ENCODE results near the gene PRR29.

PRR29 gene

GRCh38 chr17:64045176-64045575 is 47.0 kb downstream of the PRR29 start:
- H4K20me1 ChIP-seq (ENCODE audit: insufficient read depth, low read length), result no peaks in the 10 kb centered on the region
- H3K4me1 ChIP-seq (ENCODE audit: insufficient read depth, low read length, severe bottlenecking), result no peaks in the 10 kb centered on the region
- no peaks in the 10 kb centered on the region for H3K9me3 ChIP-seq (ENCODE audit: low read length)
- H3K36me3 ChIP-seq (ENCODE audit: insufficient read depth, low read length), result no peaks in the 10 kb centered on the region
- H3K79me2 ChIP-seq (ENCODE audit: insufficient read depth, low read length), result no peaks in the 10 kb centered on the region
- H3F3A ChIP-seq (ENCODE audit: insufficient read depth, low read length), result no peaks in the 10 kb centered on the region
- no peak overlapping the region for H3K4me3 ChIP-seq (ENCODE audit: low read depth, low read length, poor library complexity, severe bottlenecking)
- no peaks in the 10 kb centered on the region for H3K9me2 ChIP-seq (ENCODE audit: low read depth, low read length)
- no peak overlapping the region for H3K9ac ChIP-seq (ENCODE audit: low read length)
- no peak overlapping the region for H3K4me2 ChIP-seq (ENCODE audit: low read length)
- no peak overlapping the region for H2AFZ ChIP-seq (ENCODE audit: low read length)
- H3K27ac ChIP-seq (ENCODE audit: low read depth, low read length, poor library complexity, severe bottlenecking), result no peak overlapping the region
- H3K27me3 ChIP-seq (ENCODE audit: insufficient read depth, low read length), result no peaks in the 10 kb centered on the region
- TF ChIP-seq EZH2 (IDR thresholded peaks at IDR 0.05; ENCODE audit: borderline replicate concordance, low read length), result no peak
- TF ChIP-seq CTCF (IDR thresholded peaks at IDR 0.05; ENCODE audit: low read length), result no peak

GRCh38 chr17:64048805-64049204 is 50.7 kb downstream of the PRR29 start:
- no peaks in the 10 kb centered on the region for H4K20me1 ChIP-seq (ENCODE audit: insufficient read depth, low read length)
- H3K4me2 ChIP-seq (ENCODE audit: low read length), result no peak overlapping the region
- H3K9ac ChIP-seq (ENCODE audit: low read length), result no peak overlapping the region
- TF ChIP-seq EZH2 (IDR thresholded peaks at IDR 0.05; ENCODE audit: borderline replicate concordance, low read length) (no peak), CTCF (IDR thresholded peaks at IDR 0.05; ENCODE audit: low read length) (no peak)
- no peaks in the 10 kb centered on the region for H3K9me3 ChIP-seq (ENCODE audit: low read length)
- H3K9me2 ChIP-seq (ENCODE audit: low read depth, low read length), result no peaks in the 10 kb centered on the region
- H3F3A ChIP-seq (ENCODE audit: insufficient read depth, low read length), result no peaks in the 10 kb centered on the region
- no peaks in the 10 kb centered on the region for H3K27me3 ChIP-seq (ENCODE audit: insufficient read depth, low read length)
- H3K27ac ChIP-seq (ENCODE audit: low read depth, low read length, poor library complexity, severe bottlenecking), result no peak overlapping the region
- no peaks in the 10 kb centered on the region for H3K36me3 ChIP-seq (ENCODE audit: insufficient read depth, low read length)
- H2AFZ ChIP-seq (ENCODE audit: low read length), result no peak overlapping the region
- H3K79me2 ChIP-seq (ENCODE audit: insufficient read depth, low read length), result no peaks in the 10 kb centered on the region
- no peak overlapping the region for H3K4me3 ChIP-seq (ENCODE audit: low read depth, low read length, poor library complexity, severe bottlenecking)
- H3K4me1 ChIP-seq (ENCODE audit: insufficient read depth, low read length, severe bottlenecking), result no peaks in the 10 kb centered on the region

GRCh38 chr17:64051153-64051552 is 53.0 kb downstream of the PRR29 start:
- Histone ChIP-seq H3K79me2 (ENCODE audit: insufficient read depth, low read length) (no peaks in the 10 kb centered on the region), H3K9me2 (ENCODE audit: low read depth, low read length) (no peaks in the 10 kb centered on the region), H3K27ac (ENCODE audit: low read depth, low read length, poor library complexity, severe bottlenecking) (no peak overlapping the region), H4K20me1 (ENCODE audit: insufficient read depth, low read length) (no peaks in the 10 kb centered on the region), H3F3A (ENCODE audit: insufficient read depth, low read length) (no peaks in the 10 kb centered on the region), H3K9me3 (ENCODE audit: low read length) (no peaks in the 10 kb centered on the region), H3K4me2 (ENCODE audit: low read length) (no peak overlapping the region), H3K27me3 (ENCODE audit: insufficient read depth, low read length) (no peaks in the 10 kb centered on the region), H3K9ac (ENCODE audit: low read length) (no peak overlapping the region), H3K36me3 (ENCODE audit: insufficient read depth, low read length) (no peaks in the 10 kb centered on the region), H3K4me3 (ENCODE audit: low read depth, low read length, poor library complexity, severe bottlenecking) (no peak overlapping the region), H2AFZ (ENCODE audit: low read length) (no peak overlapping the region), H3K4me1 (ENCODE audit: insufficient read depth, low read length, severe bottlenecking) (peaks cover 4% of the 10 kb centered on the region)
- TF ChIP-seq EZH2 (IDR thresholded peaks at IDR 0.05; ENCODE audit: borderline replicate concordance, low read length) (no peak), CTCF (IDR thresholded peaks at IDR 0.05; ENCODE audit: low read length) (no peak)
